UCSD-AML1 (cell line): ENCODE measurements around the gene SRSF9.
"Not testable (repeated sequence)": the region's sequence is repeated elsewhere in the genome, so short reads cannot be mapped to it uniquely, and the experiment has no call there.

Source experiments
- DNase-seq: peaks from one replicate; lab custom pipeline; 2025; ENCODE audit not compliant: unreplicated experiment; lab: John Stamatoyannopoulos, UW

Gene SRSF9, protein sequence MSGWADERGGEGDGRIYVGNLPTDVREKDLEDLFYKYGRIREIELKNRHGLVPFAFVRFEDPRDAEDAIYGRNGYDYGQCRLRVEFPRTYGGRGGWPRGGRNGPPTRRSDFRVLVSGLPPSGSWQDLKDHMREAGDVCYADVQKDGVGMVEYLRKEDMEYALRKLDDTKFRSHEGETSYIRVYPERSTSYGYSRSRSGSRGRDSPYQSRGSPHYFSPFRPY

DNA sequence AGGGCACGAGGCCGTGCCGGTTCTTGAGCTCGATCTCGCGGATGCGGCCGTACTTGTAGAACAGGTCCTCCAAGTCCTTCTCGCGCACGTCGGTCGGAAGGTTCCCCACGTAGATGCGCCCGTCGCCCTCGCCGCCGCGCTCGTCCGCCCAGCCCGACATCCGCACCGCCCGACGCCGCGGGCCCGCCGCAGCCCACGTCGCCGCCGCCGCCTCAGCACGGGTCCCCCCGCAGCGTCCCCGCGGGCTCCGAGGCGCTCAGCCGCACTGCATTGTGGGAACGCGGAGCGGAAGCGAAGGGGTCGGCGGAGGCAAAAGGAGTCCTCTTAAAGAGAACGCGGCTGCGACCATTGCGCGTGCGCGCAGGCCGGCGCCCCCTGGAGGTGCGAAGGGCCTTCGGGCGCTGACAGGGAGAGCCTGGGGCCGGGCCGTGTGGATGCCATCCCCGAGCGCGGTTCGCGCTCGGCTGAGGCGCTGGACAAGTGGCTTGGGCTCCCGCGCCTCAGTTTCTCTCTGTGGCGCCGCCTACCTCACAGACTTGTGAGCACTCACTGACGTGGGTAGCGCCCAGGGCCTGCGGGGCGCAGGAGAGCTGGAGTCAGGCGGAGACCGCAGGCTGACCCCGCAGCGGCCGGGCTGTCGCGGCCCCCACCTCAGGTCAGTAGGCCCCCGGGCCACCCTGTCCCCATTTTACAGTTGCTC lies at the start of gene SRSF9:
Gene SRSF9 (minus strand): TSS at position 299 of the 700 bp plus-strand sequence. CDS start 139 bp downstream, at position 160.
- peak; percentile 98 for DNase-seq

DNA sequence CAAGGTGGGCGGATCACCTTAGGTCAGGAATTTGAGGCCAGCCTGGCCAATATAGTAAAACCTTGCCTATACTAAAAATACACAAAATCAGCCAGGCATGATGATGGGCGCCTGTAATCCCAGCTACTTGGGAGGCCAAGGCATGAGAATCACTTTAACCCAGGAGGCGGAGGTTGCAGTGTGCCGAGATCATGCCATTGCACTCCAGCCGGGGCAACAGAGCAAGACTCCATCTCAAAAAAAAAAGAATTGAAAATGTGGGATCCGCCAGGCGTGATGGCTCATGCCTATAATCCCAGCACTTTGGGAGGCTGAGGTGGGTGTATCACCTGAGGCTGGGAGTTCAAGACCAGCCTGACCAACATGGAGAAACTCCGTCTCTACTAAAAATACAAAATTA lies 49.8 kb upstream of the SRSF9 start:
- DNase-seq: not testable (repeated sequence)

DNA sequence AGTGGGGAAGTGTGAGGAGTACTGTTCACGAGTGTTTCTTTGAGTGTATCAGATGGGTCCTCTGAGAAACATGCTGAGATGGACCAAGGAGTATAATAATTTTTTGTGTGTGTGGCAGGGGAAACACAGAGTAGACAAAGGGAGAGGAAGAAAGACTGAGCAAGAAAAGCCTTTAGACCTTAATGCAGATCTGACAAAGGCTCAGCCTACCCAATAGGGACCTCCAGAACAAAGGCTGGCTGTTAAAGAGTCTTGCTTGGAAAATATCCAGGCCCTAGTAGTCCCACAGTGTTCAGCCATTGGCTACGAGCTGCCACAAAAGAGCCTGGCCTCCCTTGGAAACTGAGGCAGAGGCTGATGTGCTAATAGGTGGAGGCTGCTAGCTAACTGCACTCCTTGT lies 45.9 kb upstream of the SRSF9 start:
- DNase-seq: no peak

- DNase-seq: no peak
Observed at GRCh38 chr12:120514002-120514401, 44.5 kb upstream of the SRSF9 start.

DNA sequence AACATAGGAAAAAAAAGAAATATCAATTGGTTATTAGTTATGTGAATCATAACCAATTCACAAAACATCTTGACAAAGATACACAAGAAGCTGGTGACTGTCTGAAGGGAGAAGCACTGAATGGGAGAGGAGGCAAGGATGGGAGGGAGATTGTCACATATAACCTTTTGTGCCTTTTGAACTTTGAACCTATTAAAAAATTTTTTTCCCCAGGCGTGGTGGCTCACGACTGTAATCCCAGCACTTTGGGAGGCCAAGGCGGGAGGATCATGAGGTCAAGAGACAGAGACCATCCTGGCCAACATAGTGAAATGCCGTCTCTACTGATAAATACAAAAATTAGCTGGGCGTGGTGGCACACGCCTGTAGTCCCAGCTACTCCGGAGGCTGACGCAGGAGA lies 39.0 kb upstream of the SRSF9 start:
- no peak for DNase-seq

DNA sequence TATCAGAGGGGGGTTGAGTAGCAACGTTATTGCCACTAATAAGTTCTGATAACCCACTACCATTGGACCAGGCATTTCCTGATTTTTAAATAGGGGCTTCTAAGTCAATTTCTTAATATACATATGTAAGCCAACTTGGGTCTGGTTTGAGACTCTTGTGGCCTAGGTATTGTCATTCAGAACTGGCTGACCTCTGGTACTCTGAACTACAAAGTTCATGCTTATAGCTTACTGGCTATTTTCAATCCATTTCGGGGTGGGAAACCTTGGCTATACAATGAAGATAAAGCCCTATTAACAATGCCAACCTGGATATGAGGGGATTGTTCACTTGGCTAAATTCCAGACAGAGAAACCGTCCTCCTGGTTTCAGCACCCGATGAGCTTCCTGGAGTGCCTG lies 35.0 kb upstream of the SRSF9 start:
- no peak for DNase-seq

DNA sequence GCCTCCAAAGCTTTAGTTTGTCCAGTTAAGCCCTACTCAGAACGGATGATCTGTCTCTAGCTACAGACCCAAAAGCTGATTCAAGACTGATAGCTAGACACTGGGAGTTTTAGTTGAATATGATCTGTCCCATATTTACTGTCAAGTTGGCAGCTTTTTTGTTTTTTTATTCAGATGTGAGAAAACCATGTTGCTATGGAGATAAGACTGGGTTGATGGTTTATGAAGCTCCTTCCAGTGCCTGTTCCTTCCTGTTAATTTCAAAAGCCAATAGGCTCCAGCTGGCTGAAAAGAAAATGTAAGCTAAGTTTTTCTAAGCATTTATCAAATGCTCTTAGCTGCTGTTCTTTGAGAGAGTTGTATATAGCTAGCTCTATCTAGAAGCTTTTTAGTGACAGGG lies 31.0 kb upstream of the SRSF9 start:
- no peak for DNase-seq

DNA sequence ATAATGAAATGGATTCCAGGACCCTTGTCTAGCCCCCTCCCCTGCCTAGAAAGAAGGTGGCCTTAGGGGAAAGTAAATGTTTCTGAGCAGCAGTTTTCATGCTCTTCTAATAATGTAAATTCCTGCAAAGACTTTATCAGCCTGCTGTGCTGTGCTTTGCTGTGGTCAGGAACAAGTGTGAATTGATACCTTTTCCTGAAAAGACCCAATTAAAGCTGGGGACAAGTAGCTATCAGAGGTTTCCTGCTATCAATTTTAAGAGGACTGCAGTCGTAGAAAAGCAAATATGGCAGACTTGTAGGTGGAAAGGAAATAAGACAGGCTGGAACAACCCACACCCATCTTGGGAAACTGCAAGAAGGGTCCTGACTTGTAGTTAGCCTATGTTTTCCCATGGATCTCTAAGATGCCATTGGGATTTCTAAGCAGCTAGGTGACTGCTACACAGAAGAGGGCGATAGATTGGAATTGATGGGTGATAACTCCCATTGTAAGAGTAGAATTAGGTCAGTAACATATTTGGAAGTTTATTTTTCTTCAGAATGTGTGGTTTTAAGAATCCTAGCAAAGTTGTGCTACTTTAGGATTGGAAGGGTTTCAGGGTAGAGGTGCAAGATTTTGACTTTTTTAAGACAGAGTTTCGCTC lies 29.4 kb upstream of the SRSF9 start:
- DNase-seq: no peak

- no peak for DNase-seq
Observed at GRCh38 chr12:120497524-120498150, 28.1 kb upstream of the SRSF9 start.

DNA sequence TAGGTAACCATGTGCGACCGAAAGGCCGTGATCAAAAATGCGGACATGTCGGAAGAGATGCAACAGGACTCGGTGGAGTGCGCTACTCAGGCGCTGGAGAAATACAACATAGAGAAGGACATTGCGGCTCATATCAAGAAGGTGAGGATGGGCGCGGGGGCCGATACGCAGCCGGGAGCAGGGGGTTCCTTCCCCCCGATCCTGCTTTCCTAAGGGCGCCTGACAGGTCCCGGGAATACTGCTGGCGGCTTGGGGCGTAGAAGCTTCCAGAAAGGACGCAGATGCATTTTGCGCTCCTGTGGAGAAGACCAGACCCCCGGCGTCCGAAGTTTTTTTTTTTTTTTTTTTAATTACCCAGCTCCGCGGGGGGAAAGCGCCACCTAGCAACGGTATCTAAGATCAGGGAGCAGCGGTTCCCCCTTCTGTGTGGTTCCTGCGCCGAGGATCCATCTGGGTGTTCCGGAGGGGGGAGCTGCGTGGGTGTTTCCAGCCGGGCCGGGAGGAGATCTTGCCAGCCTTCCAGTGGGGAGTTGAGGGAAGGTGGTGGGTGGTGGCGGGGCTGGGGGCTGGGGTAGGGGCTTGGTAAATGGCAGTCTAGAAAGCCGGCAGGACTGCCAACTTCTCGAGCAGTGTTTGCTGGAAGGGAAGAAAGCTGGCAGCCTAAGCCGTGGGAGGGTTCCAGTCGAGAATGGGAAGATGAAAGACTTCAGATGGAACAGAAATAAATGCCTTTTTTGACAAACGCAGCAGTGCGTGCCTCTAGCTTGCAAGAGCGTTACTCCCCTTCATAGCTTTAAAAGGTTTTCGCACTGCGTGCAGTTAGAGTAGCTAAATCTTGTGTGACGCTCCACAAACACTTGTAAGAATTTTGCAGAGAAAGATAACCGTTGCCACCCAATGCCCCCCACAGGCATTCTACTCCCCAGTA lies 27.1 kb upstream of the SRSF9 start:
- peak; percentile 68 for DNase-seq

DNA sequence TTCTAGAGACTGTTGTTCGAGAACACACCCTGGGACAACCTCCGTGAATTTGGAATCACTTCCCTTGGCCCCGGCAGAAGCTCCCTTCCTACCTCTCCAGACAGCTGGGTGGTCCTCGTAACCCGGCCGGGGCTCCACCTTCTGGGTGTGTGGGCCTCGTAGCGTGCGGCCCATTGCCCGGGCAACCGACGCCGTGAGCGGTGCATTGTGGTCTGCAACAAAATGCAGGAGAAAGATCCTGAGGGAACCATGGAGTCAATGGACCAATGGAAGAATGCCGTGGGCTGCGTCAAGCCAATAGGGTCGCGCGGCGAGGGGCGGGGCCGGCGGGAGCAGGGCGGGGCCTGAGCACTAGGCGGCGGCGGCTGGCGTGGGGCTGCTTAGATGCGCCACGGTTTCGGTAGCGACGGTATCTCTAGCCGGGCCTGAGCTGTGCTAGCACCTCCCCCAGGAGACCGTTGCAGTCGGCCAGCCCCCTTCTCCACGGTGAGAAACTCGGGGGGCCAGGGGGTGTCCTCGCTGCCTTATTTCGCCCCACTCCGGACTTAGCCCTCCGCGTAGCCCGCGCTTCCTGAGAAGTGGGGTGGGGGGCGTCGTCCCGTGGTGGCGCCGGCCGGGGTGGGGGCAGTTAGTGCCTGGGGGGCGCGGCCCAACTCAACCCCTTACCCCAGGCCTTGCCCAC lies 26.3 kb upstream of the SRSF9 start, which contains the start of gene DYNLL1:
Gene DYNLL1 (plus strand): TSS at position 383 of the 682 bp plus-strand sequence. CDS start 309 bp downstream, outside the sequence.
- peak; percentile 96 for DNase-seq

DNA sequence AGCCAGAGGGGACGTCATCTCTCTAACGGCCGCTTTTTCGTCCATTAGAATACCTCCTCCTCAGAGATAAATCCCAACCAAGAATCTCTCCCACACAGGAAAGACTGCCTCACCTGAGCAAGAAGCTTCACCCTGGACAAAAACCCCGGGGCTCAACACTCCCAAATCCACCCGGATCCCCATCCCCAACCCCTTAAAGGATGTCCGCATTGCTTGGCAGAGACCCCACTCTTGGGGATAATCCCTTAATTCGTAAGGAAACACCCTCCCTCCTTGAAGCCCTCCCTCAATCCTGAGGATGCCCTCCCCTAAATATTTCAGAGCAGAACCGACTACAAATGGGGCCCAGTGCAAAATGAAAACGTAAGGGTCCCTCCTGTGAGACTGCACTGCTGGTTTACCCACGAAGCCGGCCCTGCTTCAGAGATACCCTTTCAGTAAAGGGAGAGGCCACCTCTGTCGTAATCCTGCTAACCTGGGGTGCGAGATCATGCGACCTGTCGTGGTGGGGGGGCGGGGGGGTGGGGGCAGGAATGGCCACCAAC lies 25.7 kb upstream of the SRSF9 start:
- DNase-seq: no peak

- DNase-seq: no peak
Observed at GRCh38 chr12:120490833-120491512, 21.4 kb upstream of the SRSF9 start.

DNA sequence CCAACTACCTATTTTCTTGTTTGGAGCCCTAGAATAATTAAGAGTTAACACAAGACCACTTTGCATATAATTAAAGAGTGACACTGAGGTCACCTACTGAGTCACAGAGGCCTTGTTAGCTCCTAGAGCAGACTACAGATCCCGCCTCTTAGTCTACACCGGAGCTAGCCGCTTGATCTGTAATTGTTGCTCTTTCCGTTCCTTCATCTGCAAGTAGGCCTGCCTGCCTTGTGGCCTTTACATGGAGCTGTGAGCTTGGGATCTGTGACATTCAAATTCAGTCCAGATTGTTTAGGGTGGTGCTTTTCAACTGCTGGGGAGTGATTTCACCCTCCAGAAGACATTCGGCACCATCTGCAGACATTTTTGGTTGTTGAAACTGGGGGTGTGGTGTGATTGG lies 20.8 kb upstream of the SRSF9 start:
- no peak for DNase-seq

GRCh38 chr12:120489018-120489417 lies 19.5 kb upstream of the SRSF9 start:
- no peak for DNase-seq

DNA sequence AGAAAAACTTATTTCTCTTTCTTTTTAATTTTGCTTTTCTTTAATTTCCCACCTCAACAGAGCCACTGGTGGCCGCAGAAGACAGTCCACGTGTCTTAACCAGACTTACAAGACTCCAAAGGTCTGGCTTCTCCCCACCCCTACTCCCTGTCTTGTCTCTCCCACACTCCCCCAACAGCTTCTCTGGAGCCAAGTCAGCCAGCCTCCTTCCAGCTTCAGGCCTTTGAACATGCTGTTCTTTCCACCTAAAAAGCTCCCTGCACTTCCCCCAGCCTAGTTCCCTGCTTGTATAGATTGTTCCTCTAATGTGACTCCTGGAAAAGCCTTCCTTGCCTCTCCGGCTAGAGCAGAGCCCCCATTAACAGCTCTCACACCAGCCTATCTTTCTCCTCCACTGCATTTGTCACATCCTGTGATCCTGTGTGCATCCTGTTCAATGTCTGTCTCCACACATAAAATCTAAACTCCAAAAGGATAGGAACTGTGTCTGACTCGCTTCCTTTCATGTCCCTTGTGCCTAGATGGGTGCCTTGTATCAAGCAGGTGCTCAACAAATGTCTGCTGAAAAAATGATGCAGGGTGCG lies 18.6 kb upstream of the SRSF9 start:
- DNase-seq: no peak

DNA sequence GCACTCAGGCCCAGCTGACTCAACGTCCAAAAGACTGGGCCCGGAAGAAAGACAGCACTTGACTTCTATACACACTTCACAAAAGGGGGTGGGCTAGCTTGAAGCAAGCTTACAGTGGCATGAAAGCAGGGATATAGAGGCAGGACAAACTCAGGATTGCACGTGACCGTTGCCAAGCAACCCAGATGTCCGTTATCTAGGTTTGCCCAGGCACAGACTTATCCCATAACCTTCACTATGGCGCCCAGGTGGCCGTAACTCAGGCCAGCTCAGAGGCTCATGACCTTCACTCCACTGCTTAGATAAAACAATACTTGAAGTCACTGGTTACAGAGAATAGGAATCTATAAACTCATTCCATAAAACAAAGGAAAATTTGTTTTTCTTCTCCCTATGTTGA lies 18.0 kb upstream of the SRSF9 start:
- not testable (repeated sequence) for DNase-seq

DNA sequence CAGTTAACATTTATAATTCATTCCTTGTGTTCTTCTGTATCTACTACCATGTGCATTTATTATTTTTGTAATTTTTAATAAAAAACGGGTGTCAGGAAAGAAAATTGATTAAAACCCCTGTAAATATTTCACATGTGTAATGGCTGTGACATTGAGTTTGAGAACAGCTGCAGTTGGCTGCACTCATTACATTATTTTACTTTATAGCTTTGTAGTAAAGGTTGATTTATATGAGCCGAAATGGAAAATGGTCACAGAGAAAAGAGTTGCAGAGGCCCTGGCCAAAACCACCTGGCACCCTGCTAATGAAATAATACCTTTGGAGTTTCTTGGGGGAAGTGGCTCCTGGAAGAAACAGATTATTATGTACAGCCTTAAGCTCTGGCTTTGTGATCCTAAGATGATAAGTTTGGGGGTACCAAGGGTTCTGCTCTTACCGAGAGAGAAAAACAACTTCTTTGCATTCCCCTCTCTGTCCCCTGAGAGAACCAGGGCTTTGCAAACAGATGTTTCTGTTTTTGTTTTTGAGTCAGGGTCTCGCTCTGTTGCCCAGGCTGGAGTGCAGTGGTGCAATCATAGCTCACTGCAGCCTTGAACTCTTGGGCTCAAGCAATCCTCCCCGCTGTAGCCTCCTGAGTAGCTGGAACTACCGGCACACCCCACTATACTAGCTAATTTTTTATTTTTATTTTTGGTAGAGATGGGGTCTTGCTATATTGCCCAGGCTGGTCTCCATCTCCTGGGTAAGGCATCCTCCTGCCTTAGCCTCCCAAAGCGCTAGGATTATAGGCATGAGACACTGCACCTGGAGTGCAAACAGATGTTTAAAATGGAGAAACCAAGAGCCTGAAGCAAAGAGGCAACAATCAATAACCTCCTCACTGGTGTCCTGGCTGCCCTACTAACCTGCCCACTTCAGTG lies 16.7 kb upstream of the SRSF9 start:
- DNase-seq: no peak
